ENCODE data around the gene STRA8. TPM values are rescaled to one million over a fixed set of nuclear protein-coding genes. Genes with fewer than 3 reads are reported as not detected.

STRA8 gene
- total RNA-seq, 1 experiment from 2014 or later: not detected

- Histone ChIP-seq H3K4me3 (ENCODE audit: low read depth in 2 of 2, low read length in 2 of 2) (no peak overlapping the region), H3K4me1 (ENCODE audit: control insufficient read depth, insufficient read depth, low read length) (no peaks in the 10 kb centered on the region), H3K27ac (ENCODE audit: low read length) (no peak overlapping the region), H3K9me3 (ENCODE audit: control insufficient read depth, insufficient read depth, low read depth, low read length) (no peaks in the 10 kb centered on the region), H3K36me3 (ENCODE audit: control insufficient read depth, insufficient read depth, low read length) (no peaks in the 10 kb centered on the region), H3K27me3 (ENCODE audit: control insufficient read depth, insufficient read depth, low read length) (no peaks in the 10 kb centered on the region)
- ChIA-PET POLR2A (interaction anchor here (0.6 kb wide), 1 partner anchor 693 kb away, joined by 3 read pairs; no protein-coding TSS in a partner anchor), CTCF (interaction anchor here (1.6 kb wide), 1 partner anchor 14 kb away, joined by 5 read pairs; no protein-coding TSS in a partner anchor)
- TF ChIP-seq POLR2AphosphoS5 (IDR thresholded peaks at IDR 0.05; ENCODE audit: low read depth, low read length): no peak
- TF ChIP-seq SIN3A (IDR thresholded peaks at IDR 0.05; ENCODE audit: borderline replicate concordance, insufficient read depth, low read depth, low read length): no peak
- no peak for TF ChIP-seq REST (IDR thresholded peaks at IDR 0.05; ENCODE audit: insufficient read depth in 1 of 2, low read depth in 2 of 2, low read length in 1 of 2)
- no peak for TF ChIP-seq CTCF (IDR thresholded peaks at IDR 0.05)
- no peak for TF ChIP-seq TCF7L2 (IDR thresholded peaks at IDR 0.05; ENCODE audit: low read depth, low read length)
- no peak for DNase-seq (ENCODE audit: low read depth, low spot score)
- in situ Hi-C loops (cut with HindIII; ENCODE audit: low pct_unique_long_range_greater_than_20kb, low sequenced_read_pairs) (no loop called here), intact Hi-C loops (cut with micrococcal nuclease; ENCODE audit: unreplicated experiment) (no loop called here)
- no peak for ATAC-seq
- BruUV-seq (replicated peaks): no TSS peak
Observed at GRCh38 chr7:135260470-135260869, 26.8 kb downstream of the STRA8 start.

GRCh38 chr7:135260930-135261721, 27.5 kb downstream of the STRA8 start:
- intact Hi-C loops (cut with micrococcal nuclease; ENCODE audit: unreplicated experiment) (no loop called here), in situ Hi-C loops (cut with HindIII; ENCODE audit: low pct_unique_long_range_greater_than_20kb, low sequenced_read_pairs) (no loop called here)
- BruUV-seq (replicated peaks): no TSS peak
- ATAC-seq: no peak
- no peak for TF ChIP-seq POLR2AphosphoS5 (IDR thresholded peaks at IDR 0.05; ENCODE audit: low read depth, low read length)
- no peak for TF ChIP-seq TCF7L2 (IDR thresholded peaks at IDR 0.05; ENCODE audit: low read depth, low read length)
- no peak for TF ChIP-seq SIN3A (IDR thresholded peaks at IDR 0.05; ENCODE audit: borderline replicate concordance, insufficient read depth, low read depth, low read length)
- no peak for TF ChIP-seq CTCF (IDR thresholded peaks at IDR 0.05)
- TF ChIP-seq REST (IDR thresholded peaks at IDR 0.05; ENCODE audit: insufficient read depth in 1 of 2, low read depth in 2 of 2, low read length in 1 of 2): no peak
- no peak for DNase-seq (ENCODE audit: low read depth, low spot score)
- Histone ChIP-seq H3K4me1 (ENCODE audit: control insufficient read depth, insufficient read depth, low read length) (no peaks in the 10 kb centered on the region), H3K9me3 (ENCODE audit: control insufficient read depth, insufficient read depth, low read depth, low read length) (no peaks in the 10 kb centered on the region), H3K27ac (ENCODE audit: low read length) (no peak overlapping the region), H3K4me3 (ENCODE audit: low read depth in 2 of 2, low read length in 2 of 2) (no peak overlapping the region), H3K27me3 (ENCODE audit: control insufficient read depth, insufficient read depth, low read length) (no peaks in the 10 kb centered on the region), H3K36me3 (ENCODE audit: control insufficient read depth, insufficient read depth, low read length) (no peaks in the 10 kb centered on the region)
- ChIA-PET CTCF (interaction anchor here (1.6 kb wide), 1 partner anchor 13 kb away, joined by 5 read pairs; no protein-coding TSS in a partner anchor), POLR2A (interaction anchor here (0.6 kb wide), 1 partner anchor 692 kb away, joined by 3 read pairs; no protein-coding TSS in a partner anchor)
